B cell (primary cell): Measurements from ENCODE around the gene FARP1.

Experiments used
- EZH2 ChIP-seq: IDR thresholded peaks from 2 replicates; pipeline ENCODE4 v1.6.1; 2012; ENCODE audit warnings: borderline replicate concordance, low read depth, mild to moderate bottlenecking, moderate library complexity, low read length; ENCODE audit not compliant: insufficient read depth, poor library complexity, severe bottlenecking
- TF ChIP-seq, protein P1 (sequence below): fragments of 200-600 bp; IDR thresholded peaks from one replicate; pipeline ENCODE4 v1.8.0; 2022; ENCODE audit warnings: antibody characterized with exemption, mild to moderate bottlenecking

DNA sequence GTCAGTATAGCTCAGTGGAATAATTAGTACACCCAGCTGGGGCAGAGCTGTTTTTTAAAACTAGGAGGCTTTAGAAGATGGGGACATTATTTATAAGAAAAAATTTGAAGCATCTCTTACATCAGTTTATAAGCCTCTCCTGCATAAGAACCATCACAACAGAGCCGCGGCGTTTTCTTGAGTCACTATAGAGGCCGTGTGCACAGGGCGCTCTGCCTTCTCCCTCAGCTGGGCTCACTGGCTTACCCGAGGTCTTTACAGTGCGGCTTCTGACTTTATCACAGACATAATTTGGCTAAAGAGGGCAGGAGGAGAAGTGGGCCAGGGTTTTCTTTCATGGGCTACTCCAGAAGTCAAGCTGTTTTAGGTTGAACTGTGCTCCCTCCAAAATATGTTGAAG lies 169.7 kb downstream of the FARP1 start:
- TF ChIP-seq, protein P1, sequence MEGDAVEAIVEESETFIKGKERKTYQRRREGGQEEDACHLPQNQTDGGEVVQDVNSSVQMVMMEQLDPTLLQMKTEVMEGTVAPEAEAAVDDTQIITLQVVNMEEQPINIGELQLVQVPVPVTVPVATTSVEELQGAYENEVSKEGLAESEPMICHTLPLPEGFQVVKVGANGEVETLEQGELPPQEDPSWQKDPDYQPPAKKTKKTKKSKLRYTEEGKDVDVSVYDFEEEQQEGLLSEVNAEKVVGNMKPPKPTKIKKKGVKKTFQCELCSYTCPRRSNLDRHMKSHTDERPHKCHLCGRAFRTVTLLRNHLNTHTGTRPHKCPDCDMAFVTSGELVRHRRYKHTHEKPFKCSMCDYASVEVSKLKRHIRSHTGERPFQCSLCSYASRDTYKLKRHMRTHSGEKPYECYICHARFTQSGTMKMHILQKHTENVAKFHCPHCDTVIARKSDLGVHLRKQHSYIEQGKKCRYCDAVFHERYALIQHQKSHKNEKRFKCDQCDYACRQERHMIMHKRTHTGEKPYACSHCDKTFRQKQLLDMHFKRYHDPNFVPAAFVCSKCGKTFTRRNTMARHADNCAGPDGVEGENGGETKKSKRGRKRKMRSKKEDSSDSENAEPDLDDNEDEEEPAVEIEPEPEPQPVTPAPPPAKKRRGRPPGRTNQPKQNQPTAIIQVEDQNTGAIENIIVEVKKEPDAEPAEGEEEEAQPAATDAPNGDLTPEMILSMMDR: no peak
- no peak for TF ChIP-seq EZH2
